HG03139 (cell line): ENCODE data around the gene TMEM259.
"Not testable (repeated sequence)": the region's sequence is repeated elsewhere in the genome, so short reads cannot be mapped to it uniquely, and the experiment has no call there.

ENCODE experiments used
- ATAC-seq: cut with Tn5 transposase; IDR thresholded peaks from one replicate; pipeline ENCODE4 v1.9.1; 2021; ENCODE audit not compliant: unreplicated experiment

TMEM259 gene

DNA sequence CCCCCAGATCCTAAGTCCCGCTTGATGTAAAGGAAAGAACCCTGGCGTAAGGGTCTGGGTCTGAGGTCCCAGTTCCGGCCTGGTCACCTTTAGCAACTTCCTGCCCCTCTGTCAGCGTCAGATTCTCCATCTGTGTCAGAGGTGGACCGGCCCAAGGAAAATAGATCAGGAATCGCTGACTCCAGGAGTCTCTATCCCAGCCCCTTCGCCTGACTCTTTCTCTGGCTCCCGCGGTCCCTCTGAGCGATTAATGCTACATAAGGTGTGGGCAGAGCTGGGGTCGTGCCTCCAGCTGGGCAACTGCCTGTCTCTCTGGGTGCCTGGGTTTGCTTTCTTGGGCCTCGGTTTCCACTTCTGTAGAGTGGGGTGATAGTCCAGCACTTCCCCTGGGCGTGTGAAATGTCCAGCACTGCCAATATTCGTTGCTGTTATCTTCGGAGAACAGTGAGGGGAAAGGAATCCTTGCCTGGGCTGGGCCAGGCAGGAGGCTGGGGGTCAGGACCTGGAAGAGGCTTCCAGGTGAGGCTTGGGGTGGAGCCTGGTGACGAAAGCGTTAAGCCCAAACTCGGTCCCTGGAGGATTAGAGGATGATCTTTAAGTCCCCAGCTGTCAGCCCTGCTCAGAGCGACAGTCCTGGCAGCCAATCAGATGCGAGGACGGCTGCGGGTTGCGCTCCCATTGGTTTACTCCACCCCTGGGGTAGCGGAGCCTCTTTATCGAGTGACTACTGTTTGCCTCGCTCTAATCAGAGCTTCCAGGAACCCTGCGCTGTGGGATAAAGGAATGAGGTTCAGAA lies 19.8 kb upstream of the TMEM259 start:
- ATAC-seq, result peak; percentile 40

- peak; percentile 62 for ATAC-seq
Measured at GRCh38 chr19:1039646-1040475, 18.9 kb upstream of the TMEM259 start, which contains the start of gene ABCA7. ABCA7 (plus strand) TSS chr19:1040107; CDS start chr19:1041362, 1,255 bp downstream.

- no peak for ATAC-seq
Measured at GRCh38 chr19:1038978-1039645, 18.2 kb upstream of the TMEM259 start.

DNA sequence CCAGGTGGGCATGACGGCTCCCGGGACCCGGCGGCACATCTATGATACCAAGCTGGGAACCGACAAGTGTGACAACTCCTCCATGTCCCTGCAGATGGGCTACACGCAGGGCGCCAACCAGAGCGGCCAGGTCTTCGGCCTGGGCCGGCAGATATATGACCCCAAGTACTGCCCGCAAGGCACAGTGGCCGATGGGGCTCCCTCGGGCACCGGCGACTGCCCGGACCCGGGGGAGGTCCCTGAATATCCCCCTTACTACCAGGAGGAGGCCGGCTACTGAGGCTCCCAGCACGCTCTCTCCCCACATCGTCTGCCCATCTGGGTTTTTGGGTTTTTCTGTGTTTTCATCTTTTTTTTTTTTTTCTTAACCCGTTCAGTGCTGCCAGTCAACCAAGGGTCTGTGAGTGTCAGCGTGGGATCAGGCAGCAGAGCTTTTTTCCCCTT lies 16.7 kb upstream of the TMEM259 start:
- no peak for ATAC-seq

DNA sequence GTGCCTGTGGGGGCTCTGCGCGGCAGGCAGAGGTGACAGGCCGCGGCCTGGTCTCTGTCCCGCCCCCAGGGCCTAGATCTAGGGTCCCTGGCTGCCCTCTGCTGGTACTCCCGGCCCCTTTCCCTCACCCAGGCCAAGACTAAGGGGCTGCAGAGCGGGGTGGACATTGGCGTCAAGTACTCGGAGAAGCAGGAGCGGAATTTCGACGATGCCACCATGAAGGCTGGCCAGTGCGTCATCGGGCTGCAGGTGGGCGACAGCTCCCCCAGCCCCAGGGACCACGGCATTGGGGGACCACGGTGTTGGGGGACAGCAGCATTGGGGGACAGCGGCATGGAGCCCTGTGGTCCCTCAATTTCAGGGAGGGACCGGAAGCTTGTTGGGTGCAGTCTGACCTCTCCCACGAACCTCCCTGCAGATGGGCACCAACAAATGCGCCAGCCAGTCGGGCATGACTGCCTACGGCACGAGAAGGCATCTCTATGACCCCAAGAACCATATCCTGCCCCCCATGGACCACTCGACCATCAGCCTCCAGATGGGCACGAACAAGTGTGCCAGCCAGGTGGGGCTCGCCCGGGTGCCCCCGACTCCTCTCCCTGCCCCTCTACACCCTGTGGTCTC lies 15.2 kb upstream of the TMEM259 start:
- no peak for ATAC-seq

DNA sequence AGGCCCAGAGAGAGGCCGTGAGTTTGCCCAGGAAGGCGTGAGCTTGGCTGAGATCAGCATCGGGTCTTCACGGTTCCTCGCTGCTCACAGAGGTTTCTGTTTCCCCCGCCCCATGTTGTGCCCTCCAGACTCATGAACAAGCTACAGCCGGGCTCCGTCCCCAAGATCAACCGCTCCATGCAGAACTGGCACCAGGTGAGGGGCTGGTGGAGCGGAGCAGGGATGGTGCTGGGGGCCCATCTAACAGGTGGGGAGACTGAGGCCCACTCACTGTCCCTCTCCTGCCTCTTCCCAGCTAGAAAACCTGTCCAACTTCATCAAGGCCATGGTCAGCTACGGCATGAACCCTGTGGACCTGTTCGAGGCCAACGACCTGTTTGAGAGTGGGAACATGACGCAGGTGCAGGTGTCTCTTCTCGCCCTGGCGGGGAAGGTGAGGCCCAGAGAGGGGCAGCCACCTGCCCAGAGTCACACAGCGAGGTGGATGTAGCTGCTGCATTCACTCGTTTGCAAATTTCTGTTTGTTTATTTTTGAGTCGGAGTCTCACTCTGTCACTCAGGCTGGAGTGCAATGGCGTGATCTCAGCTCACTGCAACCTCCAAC lies 11.4 kb upstream of the TMEM259 start:
- no peak for ATAC-seq

DNA sequence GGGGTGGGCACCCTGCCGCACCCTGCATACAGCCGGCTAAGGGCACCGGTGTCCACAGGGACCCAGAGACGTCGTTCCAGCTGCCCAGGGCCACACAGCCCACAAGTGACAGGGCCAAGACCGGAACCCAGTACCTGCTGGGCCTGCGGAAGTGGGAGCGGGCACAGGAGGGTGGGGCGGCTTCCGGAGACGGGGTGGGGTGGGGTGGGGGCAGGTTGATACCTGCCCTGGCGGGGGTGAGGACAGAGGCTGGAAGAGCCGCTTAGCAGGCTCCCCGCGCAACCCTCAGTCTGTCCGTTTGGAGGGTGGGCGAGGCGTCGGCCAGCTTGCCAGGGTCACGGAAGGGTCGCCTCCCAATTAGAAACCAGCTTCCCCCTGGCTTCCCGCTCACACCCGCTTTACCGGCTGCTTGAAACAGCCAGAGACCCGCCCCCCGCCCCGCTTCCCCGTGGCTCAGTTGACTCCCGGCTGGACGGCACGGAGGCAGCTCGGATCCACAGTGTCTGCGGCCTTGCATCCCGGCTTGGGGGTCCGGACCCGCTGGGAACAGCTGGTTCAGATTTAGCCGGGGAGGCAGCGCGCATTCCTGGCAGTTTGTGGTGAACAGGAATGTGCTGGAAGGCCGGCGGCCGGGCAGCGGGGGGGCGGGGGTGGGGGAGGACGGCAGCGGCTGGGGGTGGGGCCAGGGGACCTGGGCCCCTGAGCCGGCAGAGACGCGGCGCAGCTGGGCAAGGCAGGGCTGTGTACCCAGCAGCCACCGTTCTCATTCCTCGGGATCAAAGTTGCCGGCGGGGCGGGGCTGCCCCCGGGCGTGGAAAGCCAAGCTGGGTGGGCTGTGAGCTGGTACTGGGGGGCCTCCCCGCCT lies 7.4 kb upstream of the TMEM259 start:
- ATAC-seq, result no peak

DNA sequence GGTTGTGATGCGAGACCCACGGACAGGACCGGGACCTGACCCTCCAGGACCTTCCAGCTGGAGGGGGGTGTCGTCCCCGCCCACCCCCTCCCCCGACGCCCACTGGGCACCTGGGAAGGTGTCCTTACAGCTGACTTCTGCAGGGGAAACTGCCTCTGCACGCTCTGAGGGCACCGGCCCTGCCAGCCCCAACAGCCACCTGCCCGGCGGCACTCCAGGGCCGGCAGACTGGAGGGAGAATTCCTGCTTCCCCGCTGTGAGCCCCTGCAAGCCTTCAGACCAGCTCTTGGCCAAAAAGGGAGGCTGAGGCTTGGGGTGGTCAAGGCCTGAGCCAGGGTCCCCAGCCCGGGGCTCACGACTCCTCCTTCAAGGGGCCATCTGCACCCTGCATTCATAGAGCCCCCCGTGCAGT lies 6.7 kb upstream of the TMEM259 start:
- ATAC-seq, result no peak

- no peak for ATAC-seq
Measured at GRCh38 chr19:1026783-1027649, 6.1 kb upstream of the TMEM259 start.

DNA sequence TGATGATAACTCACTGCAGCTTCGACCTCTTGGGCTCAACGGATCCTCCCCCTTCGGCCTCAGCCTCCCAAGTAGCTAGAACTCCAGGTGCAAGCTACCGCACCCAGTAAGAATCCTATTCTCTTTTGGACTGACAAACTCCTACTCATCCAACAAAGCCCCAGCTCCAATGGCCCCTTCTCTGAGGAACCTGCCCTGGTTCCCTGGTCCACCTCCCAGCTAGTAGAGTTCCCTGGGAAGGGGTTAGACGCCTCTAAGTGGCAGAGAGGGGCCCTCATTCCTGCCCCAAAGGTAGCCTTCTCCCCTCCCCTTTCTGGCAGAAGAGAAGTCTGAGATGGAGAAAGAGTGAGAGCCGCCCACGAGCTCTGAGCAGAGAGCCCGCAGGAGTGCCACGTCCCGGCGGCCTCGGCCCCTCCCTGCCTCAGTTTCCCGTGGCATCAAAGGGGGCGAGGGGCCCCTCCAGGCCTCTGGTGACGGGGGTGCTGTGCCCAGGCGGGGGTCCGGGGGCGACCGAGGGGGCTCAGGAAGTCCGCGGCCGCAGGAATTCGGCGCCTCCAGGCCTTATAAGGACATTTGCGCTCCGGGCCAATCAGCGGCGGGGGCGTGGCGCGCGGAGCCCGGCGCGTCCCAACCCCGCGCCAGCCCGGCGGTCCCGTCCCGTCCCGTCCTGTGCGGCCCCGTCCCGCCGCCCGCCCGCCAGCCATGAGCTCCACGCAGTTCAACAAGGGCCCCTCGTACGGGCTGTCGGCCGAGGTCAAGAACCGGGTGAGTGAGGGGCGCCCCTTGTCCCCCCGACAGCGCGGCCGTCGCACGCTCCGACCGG lies 5.2 kb upstream of the TMEM259 start, which contains the start of gene CNN2:
CNN2 (plus strand) TSS at position 649 of the 823 bp plus-strand sequence; CDS start at position 703, 54 bp downstream.
- peak; percentile 37 for ATAC-seq

DNA sequence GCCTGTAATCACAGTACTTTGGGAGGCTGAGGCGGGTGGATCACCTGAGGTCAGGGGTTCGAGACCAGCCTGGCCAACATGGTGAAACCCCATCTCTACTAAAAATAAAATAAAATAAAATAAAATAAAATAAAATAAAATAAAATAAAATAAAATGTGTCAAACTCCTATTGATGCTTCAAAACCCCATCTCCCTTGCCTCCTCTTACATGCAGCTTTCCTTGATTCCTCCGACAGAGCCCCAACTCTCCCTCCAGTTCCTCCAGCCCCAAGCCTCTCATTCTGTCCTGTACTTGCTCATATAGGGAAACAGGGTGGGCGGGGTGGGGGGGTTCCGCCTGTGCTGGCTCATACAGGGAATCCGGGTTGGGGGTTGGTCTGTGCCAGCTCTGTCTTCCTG lies 4.2 kb upstream of the TMEM259 start:
- not testable (repeated sequence) for ATAC-seq

DNA sequence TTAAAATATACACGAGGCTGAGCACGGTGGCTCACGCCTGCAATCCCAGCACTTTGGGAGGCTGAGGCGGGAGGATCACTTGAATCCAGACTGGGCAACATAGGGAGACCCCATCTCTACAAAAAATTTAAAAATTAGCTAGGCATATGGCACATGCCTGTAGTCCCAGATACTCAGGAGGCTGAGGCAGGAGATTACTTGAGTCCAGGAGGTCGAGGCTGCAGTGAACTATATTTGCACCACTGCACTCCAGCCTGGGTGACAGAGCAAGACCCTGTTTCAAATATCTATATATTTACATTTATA lies 2.9 kb upstream of the TMEM259 start:
- ATAC-seq, result not testable (repeated sequence)

GRCh38 chr19:1019980-1020867 lies 699 bp downstream of the TMEM259 start:
- no peak for ATAC-seq

- ATAC-seq, result no peak
Measured at GRCh38 chr19:1019616-1019961, 1.3 kb downstream of the TMEM259 start.

- no peak for ATAC-seq
Measured at GRCh38 chr19:1018932-1019615, 1.8 kb downstream of the TMEM259 start.

DNA sequence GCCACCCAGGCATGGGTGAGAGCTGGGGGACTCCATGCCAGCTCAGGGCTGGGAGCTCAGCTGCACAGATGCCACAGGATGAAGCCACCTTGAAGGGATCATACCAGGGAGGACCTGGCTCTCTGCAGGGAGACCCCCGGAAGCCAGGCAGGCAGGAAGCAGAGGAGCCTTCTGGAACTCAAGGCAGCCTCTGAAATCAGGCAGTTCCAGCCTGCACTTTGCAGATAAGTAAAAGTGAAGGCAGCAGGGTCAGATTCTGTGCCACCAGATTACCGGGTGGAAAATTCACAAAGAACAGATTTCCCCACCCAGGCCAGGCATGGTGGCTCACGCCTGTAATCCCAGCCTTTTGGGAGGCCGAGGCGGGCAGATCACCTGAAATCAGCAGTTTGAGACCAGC lies 2.5 kb downstream of the TMEM259 start:
- ATAC-seq, result no peak
